C4-2B (cell line): ENCODE data around the gene RMND1.

ENCODE experiments used
- ZFX ChIP-seq: fragments of 450-650 bp; IDR thresholded peaks from 2 replicates; pipeline ENCODE4 v1.6.1; 2017
- TF ChIP-seq, protein P1 (sequence below): fragments of 450-650 bp; conservative IDR thresholded peaks from 2 replicates; pipeline ENCODE4 v1.5.1; 2017; ENCODE audit warnings: mild to moderate bottlenecking

DNA sequence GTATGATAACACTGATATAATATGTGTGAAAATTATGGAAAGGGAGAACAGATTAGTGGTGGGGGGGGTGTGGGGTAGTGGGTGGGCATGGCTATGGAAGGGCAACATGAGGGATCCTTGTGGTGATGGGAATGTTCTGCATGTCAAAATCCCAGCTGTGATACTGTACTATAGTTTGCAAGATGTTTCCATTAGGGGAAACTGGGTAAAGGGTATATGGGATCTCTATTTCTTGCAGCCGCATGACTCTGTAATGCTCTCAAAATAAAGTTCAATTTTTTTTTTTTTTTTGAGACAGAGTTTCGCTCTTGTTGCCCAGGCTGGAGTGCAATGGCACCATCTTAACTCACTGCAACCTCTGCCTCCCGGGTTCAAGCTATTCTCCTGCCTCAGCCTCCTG is 74.8 kb downstream of the RMND1 start:
- TF ChIP-seq, protein P1, sequence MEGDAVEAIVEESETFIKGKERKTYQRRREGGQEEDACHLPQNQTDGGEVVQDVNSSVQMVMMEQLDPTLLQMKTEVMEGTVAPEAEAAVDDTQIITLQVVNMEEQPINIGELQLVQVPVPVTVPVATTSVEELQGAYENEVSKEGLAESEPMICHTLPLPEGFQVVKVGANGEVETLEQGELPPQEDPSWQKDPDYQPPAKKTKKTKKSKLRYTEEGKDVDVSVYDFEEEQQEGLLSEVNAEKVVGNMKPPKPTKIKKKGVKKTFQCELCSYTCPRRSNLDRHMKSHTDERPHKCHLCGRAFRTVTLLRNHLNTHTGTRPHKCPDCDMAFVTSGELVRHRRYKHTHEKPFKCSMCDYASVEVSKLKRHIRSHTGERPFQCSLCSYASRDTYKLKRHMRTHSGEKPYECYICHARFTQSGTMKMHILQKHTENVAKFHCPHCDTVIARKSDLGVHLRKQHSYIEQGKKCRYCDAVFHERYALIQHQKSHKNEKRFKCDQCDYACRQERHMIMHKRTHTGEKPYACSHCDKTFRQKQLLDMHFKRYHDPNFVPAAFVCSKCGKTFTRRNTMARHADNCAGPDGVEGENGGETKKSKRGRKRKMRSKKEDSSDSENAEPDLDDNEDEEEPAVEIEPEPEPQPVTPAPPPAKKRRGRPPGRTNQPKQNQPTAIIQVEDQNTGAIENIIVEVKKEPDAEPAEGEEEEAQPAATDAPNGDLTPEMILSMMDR, result no peak
- TF ChIP-seq ZFX, result no peak
